Transverse colon (tissue), 4 donors: Measurements from ENCODE around the gene CFAP92. TPM values are rescaled to one million over a fixed set of nuclear protein-coding genes. Genes with fewer than 3 reads are reported as not detected.
"Not testable (repeated sequence)": the region's sequence is repeated elsewhere in the genome, so short reads cannot be mapped to it uniquely, and the experiment has no call there.

Source experiments
- DNase-seq: peaks from one replicate; pipeline ENCODE4 v3.0.0-alpha.2; 2019
- H3K27ac ChIP-seq, 4 donors: fragments of 200-600 bp; sonication (generic); 2 replicates each; pipeline ENCODE4 v1.5.1; 2016 to 2018; ENCODE audit warnings: inconsistent platforms in 4 of 4
- H3K27me3 ChIP-seq: fragments of 200-600 bp; sonication (generic); 2 replicates; pipeline ENCODE4 v1.5.1; 2017; ENCODE audit warnings: inconsistent platforms
- H3K36me3 ChIP-seq, 4 donors: fragments of 200-600 bp; sonication (generic); 2 replicates each; pipeline ENCODE4 v1.5.1; 2017 to 2019; ENCODE audit warnings: inconsistent platforms in 4 of 4
- H3K4me1 ChIP-seq, 4 donors: fragments of 200-600 bp; sonication (generic); 2 replicates each; pipeline ENCODE4 v1.5.1; 2017 to 2020; ENCODE audit warnings: inconsistent platforms in 4 of 4
- H3K4me3 ChIP-seq, 4 donors: fragments of 200-600 bp; sonication (generic); 1 replicate in 1 of 4; 2 replicates in 3 of 4; pipeline versions ENCODE4 v1.5.1 to v1.6.1; 2017 to 2019; ENCODE audit warnings: inconsistent platforms in 4 of 4
- H3K9me3 ChIP-seq, 2 donors: fragments of 200-600 bp; sonication (generic); 2 replicates each; pipeline ENCODE4 v1.5.1; 2017 to 2019; ENCODE audit warnings: inconsistent platforms in 2 of 2
- EP300 ChIP-seq: sonication (generic); formaldehyde crosslinking; IDR thresholded peaks from one replicate; pipeline ENCODE4 v1.6.1; 2017; ENCODE audit warnings: antibody characterized with exemption, low read depth
- POLR2A ChIP-seq: fragments of 450-650 bp; IDR thresholded peaks from one replicate; pipeline ENCODE4 v1.6.1; 2016; ENCODE audit warnings: antibody characterized with exemption, mild to moderate bottlenecking, moderate library complexity
- POLR2AphosphoS5 ChIP-seq, 3 donors: sonication (generic); formaldehyde crosslinking; IDR thresholded peaks; one replicate each; pipeline ENCODE4 v1.6.1; 2016; ENCODE audit warnings: antibody characterized with exemption in 3 of 3
- WGBS, 2 donors: methylation state at CpG; one replicate each; pipeline ENCODE4 v1.1.5; 2018; ENCODE audit warnings: low coverage in 1 of 2; 5-methylcytosine and 5-hydroxymethylcytosine counted together
- in situ Hi-C, 4 donors: fragments of 200-750 bp; cut with MboI; loops; one replicate each; pipeline versions ENCODE4 v1.15.0 to v1.15.1; 2017; ENCODE audit warnings: low sequenced_read_pairs in 3 of 4, low pct_ligation_motif_present in 1 of 4, low pct_unique_long_range_greater_than_20kb in 1 of 4
- intact Hi-C: fragments of 100-400 bp; cut with DNase I; formaldehyde crosslinking; loops from one replicate; pipeline ENCODE4 v1.15.1; 2023; ENCODE audit warnings: low total_unique reads
- total RNA-seq, 4 donors: library from RNA; depleted of rRNA; stranded (reverse); fragments of >200 nt; gene quantifications; one replicate each; pipeline ENCODE4 v1.1.0, GENCODE V29; 2016
- TF ChIP-seq, protein P1 (sequence below), 5 experiments: fragments of 200-600 bp in 3 of 5; fragments of 450-650 bp in 2 of 5; sonication (generic) in 3 of 5; IDR thresholded peaks; 1 replicate in 2 of 5; 2 replicates in 3 of 5; pipeline ENCODE4 v1.5.1; 2016 to 2017; ENCODE audit warnings: antibody characterized with exemption in 5 of 5, inconsistent platforms in 3 of 5, mild to moderate bottlenecking in 2 of 5, moderate library complexity in 1 of 5

CFAP92 gene
- total RNA-seq, 4 donors from 2014 or later = 0.95 to 1.2 TPM; not detected in 2

DNA sequence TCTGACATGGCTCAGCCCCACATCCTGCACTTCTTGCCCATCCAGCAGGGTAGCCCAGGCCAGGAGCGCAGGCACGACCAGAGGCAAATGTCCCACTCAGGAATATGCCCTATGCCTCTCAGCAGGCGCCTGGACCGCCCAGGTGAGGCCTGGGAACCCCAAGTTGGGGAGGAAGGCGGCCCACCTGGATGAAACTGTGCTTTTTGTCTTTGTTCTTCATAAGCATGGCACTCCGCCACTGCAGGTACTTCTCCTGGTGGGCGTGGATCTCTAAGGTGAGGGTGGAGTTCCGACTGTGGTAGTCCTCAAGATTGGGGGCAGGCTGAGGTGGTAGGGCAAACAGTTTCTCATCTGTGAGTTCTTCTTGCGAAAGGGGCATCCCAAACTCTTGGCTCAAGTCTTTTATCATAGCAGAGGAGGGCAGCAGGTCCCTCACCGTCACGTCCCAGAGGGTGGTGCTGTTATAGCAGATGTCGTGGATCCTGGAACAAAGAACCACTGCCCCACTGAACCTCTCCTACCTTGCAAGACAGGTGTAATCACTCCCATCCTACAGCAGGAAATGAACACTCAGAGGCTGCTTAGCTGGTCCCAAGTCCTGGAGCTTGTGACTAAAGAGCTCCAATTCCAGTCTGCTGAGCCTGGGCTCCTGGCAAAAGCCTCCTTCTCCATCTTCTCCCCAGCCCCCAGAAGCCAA is 61.2 kb downstream of the CFAP92 start:
- in situ Hi-C loops = no loop called here
- no peaks in the 10 kb centered on the region for H3K27me3 ChIP-seq

DNA sequence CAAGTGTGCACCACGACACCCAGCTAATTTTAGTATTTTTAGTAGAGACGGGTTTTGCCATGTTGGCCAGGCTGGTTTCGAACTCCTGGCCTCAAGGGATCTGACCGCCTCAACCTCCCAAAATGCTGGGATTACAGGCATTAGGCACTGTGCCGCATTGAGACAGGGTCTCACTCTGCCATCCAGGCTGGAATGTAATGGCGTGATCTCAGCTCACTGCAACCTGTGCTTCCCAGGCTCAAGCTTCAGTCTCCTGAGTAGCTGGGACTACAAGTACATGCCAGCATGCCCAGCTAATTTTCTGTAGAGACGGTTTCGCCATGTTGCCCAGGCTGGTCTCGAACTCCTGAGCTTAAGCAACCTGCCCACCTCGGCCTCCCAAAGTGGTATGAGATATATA is 62.8 kb downstream of the CFAP92 start:
- no peak for TF ChIP-seq POLR2A
- no peak for TF ChIP-seq POLR2AphosphoS5 (IDR thresholded peaks at IDR 0.05)
- TF ChIP-seq EP300 = no peak
- TF ChIP-seq, protein P1, sequence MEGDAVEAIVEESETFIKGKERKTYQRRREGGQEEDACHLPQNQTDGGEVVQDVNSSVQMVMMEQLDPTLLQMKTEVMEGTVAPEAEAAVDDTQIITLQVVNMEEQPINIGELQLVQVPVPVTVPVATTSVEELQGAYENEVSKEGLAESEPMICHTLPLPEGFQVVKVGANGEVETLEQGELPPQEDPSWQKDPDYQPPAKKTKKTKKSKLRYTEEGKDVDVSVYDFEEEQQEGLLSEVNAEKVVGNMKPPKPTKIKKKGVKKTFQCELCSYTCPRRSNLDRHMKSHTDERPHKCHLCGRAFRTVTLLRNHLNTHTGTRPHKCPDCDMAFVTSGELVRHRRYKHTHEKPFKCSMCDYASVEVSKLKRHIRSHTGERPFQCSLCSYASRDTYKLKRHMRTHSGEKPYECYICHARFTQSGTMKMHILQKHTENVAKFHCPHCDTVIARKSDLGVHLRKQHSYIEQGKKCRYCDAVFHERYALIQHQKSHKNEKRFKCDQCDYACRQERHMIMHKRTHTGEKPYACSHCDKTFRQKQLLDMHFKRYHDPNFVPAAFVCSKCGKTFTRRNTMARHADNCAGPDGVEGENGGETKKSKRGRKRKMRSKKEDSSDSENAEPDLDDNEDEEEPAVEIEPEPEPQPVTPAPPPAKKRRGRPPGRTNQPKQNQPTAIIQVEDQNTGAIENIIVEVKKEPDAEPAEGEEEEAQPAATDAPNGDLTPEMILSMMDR (IDR thresholded peaks at IDR 0.05) = no peak
- H3K36me3 ChIP-seq = no peaks in the 10 kb centered on the region
- intact Hi-C loops (no loop called here), in situ Hi-C loops (no loop called here)
- 92% methylated on average over 10 of the region's 10 CpGs; no CpG with 5 or more reads in 1 of the 2 donors for WGBS, 2 donors
- H3K4me3 ChIP-seq = no peak overlapping the region
- DNase-seq = no peak
- H3K4me1 ChIP-seq = no peaks in the 10 kb centered on the region
- no peak overlapping the region for H3K27ac ChIP-seq
- H3K27me3 ChIP-seq = no peaks in the 10 kb centered on the region
- peaks cover 0 to 8% of the 10 kb centered on the region in 2 donors for H3K9me3 ChIP-seq

More for the DNA sequence above, 61.2 kb downstream of the CFAP92 start:
- H3K4me3 ChIP-seq = no peak overlapping the region
- intact Hi-C loops = no loop called here
- 80% methylated on average over 12 of the region's 12 CpGs; no CpG with 5 or more reads in 1 of the 2 donors for WGBS, 2 donors
- no peak for TF ChIP-seq POLR2A
- TF ChIP-seq, protein P1 (IDR thresholded peaks at IDR 0.05) = no peak
- TF ChIP-seq POLR2AphosphoS5 (IDR thresholded peaks at IDR 0.05) = no peak
- no peak for TF ChIP-seq EP300
- no peaks in the 10 kb centered on the region for H3K36me3 ChIP-seq
- peaks cover 0 to 3% of the 10 kb centered on the region in 2 donors for H3K9me3 ChIP-seq
- DNase-seq = no peak
- no peaks in the 10 kb centered on the region for H3K4me1 ChIP-seq
- H3K27ac ChIP-seq = no peak overlapping the region

DNA sequence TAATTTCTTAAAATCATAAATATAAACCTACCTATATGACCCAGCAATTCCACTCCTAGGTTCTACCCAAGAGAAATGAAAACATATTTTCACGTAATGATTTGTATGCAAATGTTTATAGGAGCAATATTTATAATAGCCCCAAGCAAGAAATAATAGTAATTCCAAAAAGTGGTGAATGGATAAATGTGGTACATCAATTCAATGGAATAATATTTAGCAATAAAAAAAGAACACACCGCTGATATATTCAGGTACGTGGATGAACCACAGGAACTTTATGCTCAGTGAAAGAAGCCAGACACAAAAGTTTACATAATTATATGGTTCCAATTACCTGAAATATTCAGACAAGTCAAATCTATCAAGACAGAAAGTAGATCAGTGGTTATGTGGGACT is 64.5 kb downstream of the CFAP92 start:
- no peak for DNase-seq
- no peak overlapping the region for H3K27ac ChIP-seq
- WGBS, 2 donors = 78 to 91% methylated on average over 3 of the region's 3 CpGs
- no peaks in the 10 kb centered on the region for H3K36me3 ChIP-seq
- TF ChIP-seq, protein P1 (IDR thresholded peaks at IDR 0.05) = no peak
- TF ChIP-seq POLR2AphosphoS5 (IDR thresholded peaks at IDR 0.05) (no peak), EP300 (no peak), POLR2A (no peak)
- peaks cover 2 to 8% of the 10 kb centered on the region in 2 donors for H3K9me3 ChIP-seq
- in situ Hi-C loops (no loop called here), intact Hi-C loops (no loop called here)
- no peak overlapping the region for H3K4me3 ChIP-seq
- no peaks in the 10 kb centered on the region for H3K27me3 ChIP-seq
- no peaks in the 10 kb centered on the region for H3K4me1 ChIP-seq

DNA sequence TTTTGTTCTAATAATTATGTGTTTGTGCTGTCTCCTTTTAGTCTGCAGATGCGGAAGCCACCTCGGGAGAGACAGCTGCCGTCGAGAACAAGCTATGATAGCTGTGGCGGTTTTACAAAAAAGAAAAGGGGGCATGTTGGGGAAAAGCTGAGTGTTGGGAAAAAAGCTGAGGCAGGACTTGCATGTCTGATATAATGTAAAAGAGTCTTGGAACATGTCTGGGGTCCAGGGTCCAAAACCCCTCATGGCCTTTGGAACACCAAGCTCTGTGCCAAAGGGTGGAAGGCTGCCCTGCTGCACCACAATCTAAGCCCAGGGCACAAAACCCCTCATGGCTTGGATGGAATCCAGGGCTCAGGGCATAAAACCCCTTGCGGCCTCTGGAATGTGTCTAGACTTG is 69.9 kb downstream of the CFAP92 start:
- 71 to 82% methylated on average over 2 to 6 of the region's 6 CpGs for WGBS, 2 donors
- in situ Hi-C loops, H3K27me3 ChIP-seq: not testable (repeated sequence)

DNA sequence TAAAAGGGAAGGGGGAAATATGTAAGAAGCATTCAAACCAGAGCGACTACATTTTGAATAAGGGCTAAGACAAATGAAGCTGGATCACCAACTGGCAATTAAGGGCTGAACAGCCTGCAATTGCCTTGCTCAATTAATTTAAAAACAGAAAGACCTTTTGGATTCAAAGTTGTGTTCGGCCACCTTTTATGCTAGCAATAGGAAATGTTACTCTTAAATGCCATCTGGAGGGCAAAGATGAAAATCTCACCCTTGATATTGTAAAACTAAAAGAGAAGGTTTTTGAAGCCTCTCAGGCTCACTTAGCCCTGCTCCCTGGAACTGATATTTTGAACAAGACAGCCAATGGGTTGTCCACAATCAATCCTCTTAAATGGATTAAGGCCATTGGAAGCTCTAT is 70.3 kb downstream of the CFAP92 start:
- intact Hi-C loops (no loop called here), in situ Hi-C loops (no loop called here)
- Histone ChIP-seq H3K27ac (no peak overlapping the region), H3K27me3 (no peaks in the 10 kb centered on the region), H3K4me3 (no peak overlapping the region), H3K4me1 (no peaks in the 10 kb centered on the region), H3K9me3 (peaks cover 5 to 6% of the 10 kb centered on the region in 2 donors), H3K36me3 (no peaks in the 10 kb centered on the region)
- DNase-seq = no peak
- TF ChIP-seq, protein P1 (IDR thresholded peaks at IDR 0.05) = no peak
- TF ChIP-seq POLR2AphosphoS5 (IDR thresholded peaks at IDR 0.05) (no peak), POLR2A (no peak), EP300 (no peak)
- 79 to 80% methylated on average over 2 of the region's 2 CpGs for WGBS, 2 donors

More for the DNA sequence above, 69.9 kb downstream of the CFAP92 start:
- DNase-seq, intact Hi-C loops, H3K36me3 ChIP-seq, H3K27ac ChIP-seq, H3K4me3 ChIP-seq, H3K4me1 ChIP-seq, H3K9me3 ChIP-seq: not testable (repeated sequence)
